Adrenal gland (tissue), 12 donors: ENCODE measurements around the gene SOD3. TPM values are rescaled to one million over a fixed set of nuclear protein-coding genes. Genes with fewer than 3 reads are reported as not detected.
A peak's percentile ranks its signal among the peaks of the same experiment; 100 is the strongest.

Experiments used
- DNase-seq, 7 donors: peaks; one replicate each; pipeline ENCODE4 v3.0.0-alpha.2; 2019 to 2020
- H3K27ac ChIP-seq, 5 donors: fragments of 200-600 bp; sonication (generic) in 4 of 5; 1 replicate in 3 of 5; 2 replicates in 2 of 5; pipeline versions ENCODE4 v1.5.1 to v1.8.0; 2016 to 2020; ENCODE audit warnings: mild to moderate bottlenecking in 1 of 5
- H3K27me3 ChIP-seq: fragments of 200-600 bp; 2 replicates; pipeline ENCODE4 v1.8.0; 2021
- H3K36me3 ChIP-seq, 2 donors: fragments of 200-600 bp; replicated peaks in 1 of 2; 1 replicate in 1 of 2; 2 replicates in 1 of 2; pipeline versions ENCODE4 v1.5.1 to v1.8.0; 2018 to 2022
- H3K4me1 ChIP-seq, 2 donors: fragments of 200-600 bp; replicated peaks in 1 of 2; 1 replicate in 1 of 2; 2 replicates in 1 of 2; pipeline versions ENCODE4 v1.5.1 to v1.8.0; 2018 to 2021
- H3K4me3 ChIP-seq, 4 donors: fragments of 200-600 bp; sonication (generic) in 3 of 4; one replicate each; pipeline ENCODE4 v1.5.1; 2016 to 2018
- H3K9me3 ChIP-seq, 3 donors: fragments of 200-600 bp; sonication (generic) in 1 of 3; replicated peaks in 1 of 3; 1 replicate in 2 of 3; 2 replicates in 1 of 3; pipeline versions ENCODE4 v1.5.1 to v1.8.0; 2016 to 2021
- POLR2A ChIP-seq, 2 donors: fragments of 450-650 bp; IDR thresholded peaks; one replicate each; pipeline ENCODE4 v1.6.1; 2017; ENCODE audit warnings: antibody characterized with exemption in 2 of 2, mild to moderate bottlenecking in 2 of 2, moderate library complexity in 1 of 2
- WGBS, 4 donors: extraction: QIAGEN DNeasy Blood & Tissue Kit in 2 of 4; methylation state at CpG; one replicate each; pipeline versions ENCODE4 v1.1.5 to v1.1.7; 2013 to 2017; 5-methylcytosine and 5-hydroxymethylcytosine counted together
- intact Hi-C, 2 donors: fragments of 100-400 bp; cut with DNase I; formaldehyde crosslinking; loops; one replicate each; pipeline versions ENCODE4 v1.14.1 to v1.15.0; 2022 to 2023
- polyA plus RNA-seq, 3 donors: library from polyadenylated mRNA; stranded (reverse); fragments of 200-250 nt in 2 of 3; fragments of 350-450 nt in 1 of 3; fragmentation: Illumina TruSeq in 1 of 3; extraction: RNeasy Lipid Tissue Mini Kit (QIAGEN cat#74804) in 1 of 3; gene quantifications; one replicate each; pipeline ENCODE4 v1.2.3, GENCODE V29; 2013 to 2014
- total RNA-seq, 9 donors: library from RNA; depleted of rRNA in 4 of 9; stranded (reverse); fragments of >200 nt in 4 of 9; fragments of 120-200 nt in 1 of 9; fragmentation: NEBNext Ultra II Directional in 1 of 9; extraction: Animal tissue kit (Norgen Biotek cat#: 25700) in 1 of 9; gene quantifications; one replicate each; pipeline versions ENCODE4 v1.1.0 to v1.2.4, GENCODE V29; 2013 to 2023
- TF ChIP-seq, protein P1 (sequence below), 6 experiments: fragments of 450-650 bp in 4 of 6; fragments of 200-600 bp in 2 of 6; sonication (generic) in 1 of 6; IDR thresholded peaks; 1 replicate in 5 of 6; 2 replicates in 1 of 6; pipeline versions ENCODE4 v1.5.1 to v1.8.0; 2016 to 2021; ENCODE audit warnings: antibody characterized with exemption in 6 of 6, mild to moderate bottlenecking in 2 of 6, moderate library complexity in 1 of 6
- donor health status: healthy with polysubstance abuse.
- donor health status: Bipolar disorder and iron deficiency.
- donor health status: DM: yes; HTN: yes; CAD: no.
- donor health status: DM: no; HTN: no; CAD: no.
- donor health status: DM: no; HTN: no; CAD: no.
- donor health status: DM: yes; HTN: yes; CAD: no.

The SOD3 gene
- total and polyA plus RNA-seq, 12 donors: 0.39 to 55.6 (median 23.1) TPM

DNA sequence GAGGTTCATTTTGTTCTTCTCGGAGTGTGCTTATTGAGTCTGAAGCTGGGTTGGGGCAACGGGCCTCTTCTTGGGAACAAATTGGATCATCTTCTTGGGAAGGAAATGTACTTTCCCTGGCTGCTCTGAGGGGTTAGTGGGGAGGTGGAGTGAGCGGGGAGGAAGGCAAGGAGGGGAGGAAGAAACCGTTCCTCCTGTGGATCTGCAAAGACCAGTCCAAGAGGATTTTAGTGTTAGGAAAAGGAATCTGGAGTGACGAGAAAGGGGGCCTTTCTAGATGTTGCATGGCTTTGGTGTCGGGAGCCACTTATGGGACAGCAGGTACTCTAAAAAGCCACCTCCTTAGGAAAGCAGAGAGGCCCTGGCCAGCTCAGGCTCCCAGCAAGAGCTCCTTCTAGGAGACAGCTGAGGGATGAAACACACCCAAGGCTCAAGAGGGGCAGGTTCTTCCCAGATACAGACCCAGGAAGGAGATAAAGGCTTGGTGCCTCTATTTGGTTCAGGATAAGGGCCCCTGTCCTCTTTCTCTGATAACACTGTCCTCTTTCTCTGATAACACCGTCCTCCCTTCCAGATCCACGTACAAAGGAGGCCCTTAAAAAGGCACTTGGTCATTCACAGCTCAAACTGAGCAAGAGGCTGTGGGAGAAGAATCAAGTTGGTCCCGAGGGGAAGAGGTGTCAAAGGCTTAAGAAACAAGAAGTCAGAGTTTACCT lies 451 bp downstream of the SOD3 start:
- TF ChIP-seq POLR2A (IDR thresholded peaks at IDR 0.05): no peak
- TF ChIP-seq, protein P1, sequence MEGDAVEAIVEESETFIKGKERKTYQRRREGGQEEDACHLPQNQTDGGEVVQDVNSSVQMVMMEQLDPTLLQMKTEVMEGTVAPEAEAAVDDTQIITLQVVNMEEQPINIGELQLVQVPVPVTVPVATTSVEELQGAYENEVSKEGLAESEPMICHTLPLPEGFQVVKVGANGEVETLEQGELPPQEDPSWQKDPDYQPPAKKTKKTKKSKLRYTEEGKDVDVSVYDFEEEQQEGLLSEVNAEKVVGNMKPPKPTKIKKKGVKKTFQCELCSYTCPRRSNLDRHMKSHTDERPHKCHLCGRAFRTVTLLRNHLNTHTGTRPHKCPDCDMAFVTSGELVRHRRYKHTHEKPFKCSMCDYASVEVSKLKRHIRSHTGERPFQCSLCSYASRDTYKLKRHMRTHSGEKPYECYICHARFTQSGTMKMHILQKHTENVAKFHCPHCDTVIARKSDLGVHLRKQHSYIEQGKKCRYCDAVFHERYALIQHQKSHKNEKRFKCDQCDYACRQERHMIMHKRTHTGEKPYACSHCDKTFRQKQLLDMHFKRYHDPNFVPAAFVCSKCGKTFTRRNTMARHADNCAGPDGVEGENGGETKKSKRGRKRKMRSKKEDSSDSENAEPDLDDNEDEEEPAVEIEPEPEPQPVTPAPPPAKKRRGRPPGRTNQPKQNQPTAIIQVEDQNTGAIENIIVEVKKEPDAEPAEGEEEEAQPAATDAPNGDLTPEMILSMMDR (IDR thresholded peaks at IDR 0.05): no peak
- Histone ChIP-seq H3K27ac (peak overlapping the region in 3 of 5 donors; percentile 11 to 89 (median 66)), H3K4me1 (peaks cover 9 to 31% of the 10 kb centered on the region in 2 donors), H3K9me3 (no peaks in the 10 kb centered on the region), H3K4me3 (peak overlapping the region in 1 of 4 donors; percentile 46), H3K36me3 (no peaks in the 10 kb centered on the region), H3K27me3 (peaks cover 20% of the 10 kb centered on the region)
- WGBS, 4 donors: 51 to 53% (median 52%) methylated on average over 8 to 9 of the region's 9 CpGs
- no peak for DNase-seq
- intact Hi-C loops: no loop called here

DNA sequence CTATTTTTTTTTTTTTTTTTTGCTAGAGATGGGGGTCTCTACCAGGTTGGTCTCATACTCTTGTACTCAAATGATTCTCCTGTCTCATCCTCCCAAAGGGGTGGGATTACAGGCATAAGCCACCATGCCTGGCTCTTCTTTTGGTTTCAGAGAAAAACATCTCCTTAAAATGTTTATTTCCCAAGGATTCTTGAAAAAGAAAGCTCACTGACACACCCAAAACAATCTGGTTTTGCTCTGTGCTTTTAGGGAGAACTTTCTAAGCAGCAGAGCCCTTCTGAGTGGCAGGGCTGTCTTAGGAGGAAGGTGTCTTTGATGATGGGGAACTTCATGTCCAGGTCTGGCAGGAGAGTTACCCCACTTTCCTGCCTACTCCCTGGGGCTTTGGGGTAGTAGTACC lies 1.2 kb downstream of the SOD3 start:
- Histone ChIP-seq H3K27me3 (peaks cover 20% of the 10 kb centered on the region), H3K36me3 (no peaks in the 10 kb centered on the region), H3K27ac (no peak overlapping the region), H3K4me1 (peaks cover 9 to 31% of the 10 kb centered on the region in 2 donors), H3K9me3 (no peaks in the 10 kb centered on the region), H3K4me3 (no peak overlapping the region)
- DNase-seq: no peak
- intact Hi-C loops: no loop called here
- no peak for TF ChIP-seq POLR2A (IDR thresholded peaks at IDR 0.05)
- TF ChIP-seq, protein P1 (IDR thresholded peaks at IDR 0.05): no peak

DNA sequence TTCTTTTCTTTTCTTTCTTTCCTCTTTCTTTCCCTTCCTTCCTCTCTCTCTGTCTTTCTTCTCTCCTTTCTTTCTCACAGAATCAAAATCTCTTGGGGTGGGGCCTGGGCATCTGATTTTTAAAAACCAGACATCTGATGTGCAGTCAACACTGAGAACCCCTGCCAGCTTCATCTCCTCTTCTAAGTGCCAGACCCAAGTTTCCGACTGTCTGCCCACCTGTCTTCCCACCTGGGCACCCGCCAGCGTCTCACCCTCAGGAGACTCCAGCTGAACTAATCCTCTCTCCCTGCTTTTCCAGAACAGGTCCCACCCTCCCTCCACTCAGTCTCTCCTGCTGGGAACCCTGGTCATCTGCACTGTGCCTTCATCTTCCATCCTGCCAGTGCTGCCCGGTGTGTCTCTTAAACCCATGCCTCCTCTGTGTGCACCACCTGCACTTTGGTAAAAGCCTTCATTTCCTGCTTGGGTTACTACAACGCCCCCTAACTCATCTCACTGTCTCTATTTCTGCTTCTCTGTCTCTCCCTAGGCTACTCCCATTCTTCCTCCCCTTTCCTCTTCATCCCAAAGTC lies 2.8 kb downstream of the SOD3 start:
- H3K36me3 ChIP-seq: no peaks in the 10 kb centered on the region
- H3K27ac ChIP-seq: no peak overlapping the region
- H3K9me3 ChIP-seq: no peaks in the 10 kb centered on the region
- no peak for DNase-seq
- TF ChIP-seq POLR2A (IDR thresholded peaks at IDR 0.05): no peak
- TF ChIP-seq, protein P1 (IDR thresholded peaks at IDR 0.05): no peak
- no peak overlapping the region for H3K4me3 ChIP-seq
- intact Hi-C loops: no loop called here
- 68 to 77% (median 73%) methylated on average over 5 of the region's 5 CpGs for WGBS, 4 donors
- peaks cover 9 to 31% of the 10 kb centered on the region in 2 donors for H3K4me1 ChIP-seq
- H3K27me3 ChIP-seq: peaks cover 20% of the 10 kb centered on the region

DNA sequence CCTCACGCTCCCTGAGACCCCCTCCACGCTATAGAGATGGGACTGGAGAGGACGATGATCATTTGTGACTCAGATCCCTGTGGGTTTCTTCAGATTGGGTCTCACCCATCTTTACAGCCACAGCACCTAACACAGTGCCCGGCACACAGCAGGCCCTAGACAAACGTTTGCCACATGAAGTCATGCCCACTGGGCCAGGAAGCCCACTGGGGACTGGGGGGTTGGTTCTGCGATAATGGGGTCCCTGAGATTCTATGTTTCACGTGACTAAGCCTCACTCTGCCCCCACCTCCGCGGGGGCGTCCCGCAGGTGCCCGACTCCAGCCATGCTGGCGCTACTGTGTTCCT lies 3.8 kb downstream of the SOD3 start:
- Histone ChIP-seq H3K27me3 (peaks cover 20% of the 10 kb centered on the region), H3K4me3 (no peak overlapping the region), H3K36me3 (no peaks in the 10 kb centered on the region), H3K27ac (no peak overlapping the region), H3K9me3 (no peaks in the 10 kb centered on the region), H3K4me1 (peaks cover 9 to 25% of the 10 kb centered on the region in 2 donors)
- intact Hi-C loops: no loop called here
- no peak for TF ChIP-seq POLR2A (IDR thresholded peaks at IDR 0.05)
- TF ChIP-seq, protein P1 (IDR thresholded peaks at IDR 0.05): no peak
- 65 to 85% (median 80%) methylated on average over 3 to 13 of the region's 13 CpGs for WGBS, 4 donors
- DNase-seq: no peak
